Measurements from ENCODE around the gene UBA52. TPM values are rescaled to one million over a fixed set of nuclear protein-coding genes. Genes with fewer than 3 reads are reported as not detected.
A peak's percentile ranks its signal among the peaks of the same experiment; 100 is the strongest.
"Not testable (repeated sequence)": the region's sequence is repeated elsewhere in the genome, so short reads cannot be mapped to it uniquely, and the experiment has no call there.

Gene UBA52
- total RNA-seq, 2 experiments from 2014 or later: 1,816 to 1,826 TPM

- no peaks in the 10 kb centered on the region for H3K27me3 Mint-ChIP-seq
- peak overlapping the region; percentile 34 for H3K27ac Mint-ChIP-seq
- no peaks in the 10 kb centered on the region for H3K9me3 Mint-ChIP-seq
- peaks cover 49% of the 10 kb centered on the region for H3K36me3 Mint-ChIP-seq
- H3K4me1 Mint-ChIP-seq: peaks cover 37% of the 10 kb centered on the region
- DNase-seq: no peak
- H3K4me3 Mint-ChIP-seq: no peak overlapping the region
These were observed 4.7 kb downstream of the UBA52 start for GRCh38 chr19:18576383-18576782.

GRCh38 chr19:18577365-18577914 is 5.8 kb downstream of the UBA52 start:
- peak overlapping the region; percentile 48 for H3K27ac Mint-ChIP-seq
- no peaks in the 10 kb centered on the region for H3K27me3 Mint-ChIP-seq
- no peaks in the 10 kb centered on the region for H3K9me3 Mint-ChIP-seq
- H3K4me1 Mint-ChIP-seq: peaks cover 35% of the 10 kb centered on the region
- no peak overlapping the region for H3K4me3 Mint-ChIP-seq
- H3K36me3 Mint-ChIP-seq: peaks cover 39% of the 10 kb centered on the region
- DNase-seq: no peak

- no peaks in the 10 kb centered on the region for H3K27me3 Mint-ChIP-seq
- H3K27ac Mint-ChIP-seq: no peak overlapping the region
- peaks cover 13% of the 10 kb centered on the region for H3K36me3 Mint-ChIP-seq
- no peak overlapping the region for H3K4me3 Mint-ChIP-seq
- H3K4me1 Mint-ChIP-seq: peaks cover 11% of the 10 kb centered on the region
- no peak for DNase-seq
- H3K9me3 Mint-ChIP-seq: no peaks in the 10 kb centered on the region
These were observed 8.7 kb downstream of the UBA52 start for GRCh38 chr19:18580311-18580710.

GRCh38 chr19:18586306-18586705 is 14.6 kb downstream of the UBA52 start:
- no peak overlapping the region for H3K27ac Mint-ChIP-seq
- H3K4me1 Mint-ChIP-seq: peaks cover 24% of the 10 kb centered on the region
- no peaks in the 10 kb centered on the region for H3K9me3 Mint-ChIP-seq
- no peak for DNase-seq
- H3K27me3 Mint-ChIP-seq: no peaks in the 10 kb centered on the region
- H3K4me3 Mint-ChIP-seq: no peak overlapping the region
- peaks cover 15% of the 10 kb centered on the region for H3K36me3 Mint-ChIP-seq

GRCh38 chr19:18587561-18587960 is 15.9 kb downstream of the UBA52 start:
- DNase-seq: no peak
- peak overlapping the region; percentile 92 for H3K4me3 Mint-ChIP-seq
- H3K27ac Mint-ChIP-seq: peak overlapping the region; percentile 83
- peaks cover 15% of the 10 kb centered on the region for H3K36me3 Mint-ChIP-seq
- H3K9me3 Mint-ChIP-seq: no peaks in the 10 kb centered on the region
- no peaks in the 10 kb centered on the region for H3K27me3 Mint-ChIP-seq
- peaks cover 24% of the 10 kb centered on the region for H3K4me1 Mint-ChIP-seq

GRCh38 chr19:18587962-18588610 is 16.4 kb downstream of the UBA52 start:
- no peaks in the 10 kb centered on the region for H3K27me3 Mint-ChIP-seq
- no peaks in the 10 kb centered on the region for H3K9me3 Mint-ChIP-seq
- no peak for DNase-seq
- H3K36me3 Mint-ChIP-seq: peaks cover 15% of the 10 kb centered on the region
- peaks cover 24% of the 10 kb centered on the region for H3K4me1 Mint-ChIP-seq
- H3K4me3 Mint-ChIP-seq: peak overlapping the region; percentile 92
- peak overlapping the region; percentile 83 for H3K27ac Mint-ChIP-seq

GRCh38 chr19:18588611-18589379 is 17.1 kb downstream of the UBA52 start, which contains the start of gene REX1BD:
Gene REX1BD (plus strand): TSS chr19:18588798. CDS start chr19:18588802, 4 bp downstream.
- H3K4me1 Mint-ChIP-seq: peaks cover 29% of the 10 kb centered on the region
- peak within 1 kb of the TSS; percentile 92 for H3K4me3 Mint-ChIP-seq
- H3K9me3 Mint-ChIP-seq: no peaks in the 10 kb centered on the region
- no peaks in the 10 kb centered on the region for H3K27me3 Mint-ChIP-seq
- peak; percentile 93 for DNase-seq
- H3K27ac Mint-ChIP-seq: peak within 1 kb of the TSS; percentile 96
- H3K36me3 Mint-ChIP-seq: peaks cover 15% of the 10 kb centered on the region

- Mint-ChIP-seq H3K36me3 (peaks cover 15% of the 10 kb centered on the region), H3K9me3 (no peaks in the 10 kb centered on the region), H3K27me3 (peaks cover 1% of the 10 kb centered on the region), H3K4me1 (peaks cover 31% of the 10 kb centered on the region), H3K27ac (peak overlapping the region; percentile 96), H3K4me3 (peak overlapping the region; percentile 92)
- peak; percentile 85 for DNase-seq
These were observed 18.0 kb downstream of the UBA52 start for GRCh38 chr19:18589380-18590272.

- no peaks in the 10 kb centered on the region for H3K9me3 Mint-ChIP-seq
- H3K4me1 Mint-ChIP-seq: peaks cover 33% of the 10 kb centered on the region
- peaks cover 15% of the 10 kb centered on the region for H3K36me3 Mint-ChIP-seq
- peak overlapping the region; percentile 96 for H3K27ac Mint-ChIP-seq
- peaks cover 6% of the 10 kb centered on the region for H3K27me3 Mint-ChIP-seq
- no peak for DNase-seq
- H3K4me3 Mint-ChIP-seq: peak overlapping the region; percentile 92
These were observed 18.9 kb downstream of the UBA52 start for GRCh38 chr19:18590273-18591272.

- Mint-ChIP-seq H3K9me3 (no peaks in the 10 kb centered on the region), H3K4me3 (no peak overlapping the region), H3K27me3 (peaks cover 13% of the 10 kb centered on the region), H3K36me3 (peaks cover 15% of the 10 kb centered on the region), H3K4me1 (peaks cover 40% of the 10 kb centered on the region), H3K27ac (no peak overlapping the region)
- no peak for DNase-seq
These were observed 20.2 kb downstream of the UBA52 start for GRCh38 chr19:18591735-18592385.

- not testable (repeated sequence) for H3K4me3 Mint-ChIP-seq, H3K27ac Mint-ChIP-seq, DNase-seq, H3K9me3 Mint-ChIP-seq
- H3K36me3 Mint-ChIP-seq: peaks cover 15% of the 10 kb centered on the region
- H3K4me1 Mint-ChIP-seq: peaks cover 36% of the 10 kb centered on the region
- peaks cover 13% of the 10 kb centered on the region for H3K27me3 Mint-ChIP-seq
These were observed 21.1 kb downstream of the UBA52 start for GRCh38 chr19:18592732-18593131.

- DNase-seq: no peak
- Mint-ChIP-seq H3K4me3 (peak overlapping the region; percentile 18), H3K27ac (no peak overlapping the region), H3K9me3 (no peaks in the 10 kb centered on the region), H3K36me3 (peaks cover 15% of the 10 kb centered on the region), H3K4me1 (peaks cover 29% of the 10 kb centered on the region), H3K27me3 (peaks cover 16% of the 10 kb centered on the region)
These were observed 21.9 kb downstream of the UBA52 start for GRCh38 chr19:18593367-18594095.

All from activated naive CD8-positive, alpha-beta T cell treated with anti-CD3 and anti-CD28 coated beads for 36 hours (primary cell).